ENCODE measurements around the gene EBF3. TPM values are rescaled to one million over a fixed set of nuclear protein-coding genes. Genes with fewer than 3 reads are reported as not detected.

EBF3 gene
- total RNA-seq, 1 experiment from 2014 or later: not detected

GRCh38 chr10:129809841-129810240 is 154.2 kb downstream of the EBF3 start:
- no peak for TF ChIP-seq CTCF (IDR thresholded peaks at IDR 0.05; ENCODE audit: unreplicated experiment)
- H3K4me3 Mint-ChIP-seq (ENCODE audit: low read depth, unreplicated experiment): no peak overlapping the region
- H3K27ac Mint-ChIP-seq (ENCODE audit: unreplicated experiment): no peak overlapping the region
- H3K4me1 Mint-ChIP-seq (ENCODE audit: low read depth, unreplicated experiment): no peaks in the 10 kb centered on the region
- DNase-seq: no peak
- BruUV-seq (replicated peaks): no TSS peak
- no peaks in the 10 kb centered on the region for H3K27me3 Mint-ChIP-seq (ENCODE audit: unreplicated experiment)
- intact Hi-C loops (cut with micrococcal nuclease; ENCODE audit: unreplicated experiment): no loop called here
- no peaks in the 10 kb centered on the region for H3K9me3 Mint-ChIP-seq (ENCODE audit: low read depth, unreplicated experiment)
- no peaks in the 10 kb centered on the region for H3K36me3 Mint-ChIP-seq (ENCODE audit: insufficient read depth, unreplicated experiment)
- CTCF ChIA-PET: no interaction called here

- intact Hi-C loops (cut with micrococcal nuclease; ENCODE audit: unreplicated experiment): no loop called here
- BruUV-seq (replicated peaks): no TSS peak
- Mint-ChIP-seq H3K27me3 (ENCODE audit: unreplicated experiment) (no peaks in the 10 kb centered on the region), H3K4me1 (ENCODE audit: low read depth, unreplicated experiment) (no peaks in the 10 kb centered on the region), H3K27ac (ENCODE audit: unreplicated experiment) (no peak overlapping the region), H3K36me3 (ENCODE audit: insufficient read depth, unreplicated experiment) (no peaks in the 10 kb centered on the region), H3K4me3 (ENCODE audit: low read depth, unreplicated experiment) (no peak overlapping the region), H3K9me3 (ENCODE audit: low read depth, unreplicated experiment) (no peaks in the 10 kb centered on the region)
- TF ChIP-seq CTCF (IDR thresholded peaks at IDR 0.05; ENCODE audit: unreplicated experiment): no peak
- no peak for DNase-seq
- CTCF ChIA-PET: no interaction called here
Observed at GRCh38 chr10:129809431-129809830, 154.6 kb downstream of the EBF3 start.

DNA sequence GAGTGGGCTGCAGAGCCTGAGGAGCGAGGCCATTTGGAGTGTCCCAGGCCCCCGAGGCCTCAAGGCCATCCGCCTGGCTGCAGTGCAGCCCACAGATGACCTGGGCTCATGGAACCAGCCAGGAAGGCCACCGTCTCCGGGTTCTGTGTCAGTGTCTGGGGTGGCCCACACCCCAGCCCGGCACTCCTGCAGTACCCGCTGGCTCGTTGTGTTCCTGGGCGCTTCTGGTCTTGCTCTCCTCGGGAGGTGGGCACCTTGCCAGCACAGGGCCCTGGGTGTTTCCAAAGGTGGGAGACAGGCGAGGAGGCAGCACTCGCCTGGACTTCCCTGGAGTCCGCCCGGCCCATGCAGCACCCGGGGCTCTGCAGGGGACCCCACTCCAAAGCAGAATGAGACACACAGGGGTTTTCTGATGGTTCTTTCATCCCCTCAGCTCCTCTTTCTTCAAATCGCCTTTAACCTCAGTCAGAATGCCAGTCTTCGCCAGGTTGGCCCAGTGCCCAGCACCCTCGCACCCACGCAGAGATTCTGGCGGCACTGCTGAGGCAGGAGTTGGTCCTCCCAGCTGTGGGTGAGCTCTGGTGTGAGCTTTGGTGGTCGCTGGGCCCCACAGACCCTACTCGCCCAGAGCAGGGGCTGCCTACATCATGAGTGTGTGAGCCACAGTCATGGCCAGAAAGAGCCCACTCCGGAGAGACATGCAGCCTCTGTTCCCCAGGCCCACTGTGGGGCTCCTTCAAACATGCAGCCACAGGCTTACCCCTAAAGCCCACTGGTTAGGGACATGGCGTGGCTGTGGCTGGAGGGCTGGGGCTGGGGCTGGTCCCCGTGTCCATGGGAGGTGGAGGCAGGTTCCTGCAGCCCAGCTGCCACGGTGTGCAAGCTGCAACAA is 155.7 kb downstream of the EBF3 start:
- intact Hi-C loops (cut with micrococcal nuclease; ENCODE audit: unreplicated experiment): no loop called here
- BruUV-seq (replicated peaks): no TSS peak
- Mint-ChIP-seq H3K27ac (ENCODE audit: unreplicated experiment) (no peak overlapping the region), H3K36me3 (ENCODE audit: insufficient read depth, unreplicated experiment) (no peaks in the 10 kb centered on the region), H3K4me3 (ENCODE audit: low read depth, unreplicated experiment) (no peak overlapping the region), H3K9me3 (ENCODE audit: low read depth, unreplicated experiment) (peaks cover 4% of the 10 kb centered on the region), H3K4me1 (ENCODE audit: low read depth, unreplicated experiment) (no peaks in the 10 kb centered on the region), H3K27me3 (ENCODE audit: unreplicated experiment) (no peaks in the 10 kb centered on the region)
- CTCF ChIA-PET: no interaction called here
- TF ChIP-seq CTCF (IDR thresholded peaks at IDR 0.05; ENCODE audit: unreplicated experiment): no peak
- DNase-seq: no peak

DNA sequence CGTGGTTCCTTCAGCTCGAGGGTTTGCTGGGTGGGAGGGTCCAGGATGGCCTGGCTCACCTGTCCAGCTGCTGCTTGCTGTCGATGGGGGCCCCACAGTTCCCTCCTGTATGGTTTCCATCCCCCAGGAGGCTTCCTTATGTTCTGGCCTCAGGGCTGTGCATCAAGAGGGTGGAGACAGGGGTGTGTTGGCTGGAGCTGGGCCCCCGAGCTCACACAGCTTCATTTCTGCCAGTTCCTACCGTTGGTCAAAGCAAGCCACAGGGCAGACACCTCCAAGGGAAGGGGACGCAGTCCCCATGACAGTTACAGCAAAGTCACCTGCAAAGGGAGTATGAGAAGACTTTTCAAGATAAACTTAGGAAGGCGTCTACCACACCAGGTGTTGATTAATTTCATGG is 156.9 kb downstream of the EBF3 start:
- Mint-ChIP-seq H3K4me3 (ENCODE audit: low read depth, unreplicated experiment) (no peak overlapping the region), H3K27ac (ENCODE audit: unreplicated experiment) (no peak overlapping the region), H3K9me3 (ENCODE audit: low read depth, unreplicated experiment) (peaks cover 4% of the 10 kb centered on the region), H3K36me3 (ENCODE audit: insufficient read depth, unreplicated experiment) (no peaks in the 10 kb centered on the region), H3K4me1 (ENCODE audit: low read depth, unreplicated experiment) (no peaks in the 10 kb centered on the region), H3K27me3 (ENCODE audit: unreplicated experiment) (no peaks in the 10 kb centered on the region)
- BruUV-seq (replicated peaks): no TSS peak
- intact Hi-C loops (cut with micrococcal nuclease; ENCODE audit: unreplicated experiment): no loop called here
- no peak for DNase-seq
- no peak for TF ChIP-seq CTCF (IDR thresholded peaks at IDR 0.05; ENCODE audit: unreplicated experiment)
- CTCF ChIA-PET: no interaction called here

Measured in Calu3 (cell line).